H54 (cell line): Measurements from ENCODE around the gene GC.
"Not testable (repeated sequence)": the region's sequence is repeated elsewhere in the genome, so short reads cannot be mapped to it uniquely, and the experiment has no call there.

Experiments used
- DNase-seq: peaks from one replicate; pipeline ENCODE4 v3.0.0; 2011; ENCODE audit warnings: low spot score, mixed read lengths; ENCODE audit not compliant: insufficient read length
- FAIRE-seq: peaks from 3 replicates; lab custom pipeline; 2011; peaks lifted over from hg19 to GRCh38; lab: Jason Lieb, UNC
- POLR2A ChIP-seq: IDR thresholded peaks from 2 replicates; pipeline ENCODE4 v1.6.1; 2011; ENCODE audit warnings: low read depth, mild to moderate bottlenecking, low read length

GC gene

GRCh38 chr4:71783972-71784371 is at the start of gene GC:
Gene GC (minus strand): TSS chr4:71784079. CDS start chr4:71784018, 61 bp downstream.
- no peak for FAIRE-seq
- DNase-seq, result no peak
- TF ChIP-seq POLR2A, result no peak

GRCh38 chr4:71833232-71833900 is 49.5 kb upstream of the GC start:
- DNase-seq (no peak), FAIRE-seq (no peak)
- TF ChIP-seq POLR2A, result no peak

- TF ChIP-seq POLR2A, result no peak
- FAIRE-seq (no peak), DNase-seq (no peak)
Observed at GRCh38 chr4:71832049-71832448, 48.2 kb upstream of the GC start.

- TF ChIP-seq POLR2A, result no peak
- DNase-seq, result no peak
- FAIRE-seq, result no peak
Observed at GRCh38 chr4:71830497-71831190, 46.8 kb upstream of the GC start.

GRCh38 chr4:71828470-71828869 is 44.6 kb upstream of the GC start:
- DNase-seq, result no peak
- FAIRE-seq, result no peak
- TF ChIP-seq POLR2A, result no peak

GRCh38 chr4:71827826-71828225 is 43.9 kb upstream of the GC start:
- TF ChIP-seq POLR2A, result no peak
- no peak for FAIRE-seq
- no peak for DNase-seq

GRCh38 chr4:71816676-71817303 is 32.9 kb upstream of the GC start:
- FAIRE-seq, result no peak
- no peak for TF ChIP-seq POLR2A
- no peak for DNase-seq

- no peak for DNase-seq
- FAIRE-seq, result no peak
- TF ChIP-seq POLR2A, result no peak
Observed at GRCh38 chr4:71814433-71814832, 30.6 kb upstream of the GC start.

GRCh38 chr4:71809805-71810204 is 25.9 kb upstream of the GC start:
- FAIRE-seq, result not testable (repeated sequence)

GRCh38 chr4:71807469-71807868 is 23.6 kb upstream of the GC start:
- FAIRE-seq (no peak), DNase-seq (no peak)
- no peak for TF ChIP-seq POLR2A

More at GRCh38 chr4:71809805-71810204, 25.9 kb upstream of the GC start:
- not testable (repeated sequence) for DNase-seq

GRCh38 chr4:71805230-71805629 is 21.4 kb upstream of the GC start:
- not testable (repeated sequence) for FAIRE-seq, DNase-seq

GRCh38 chr4:71804017-71804697 is 20.3 kb upstream of the GC start:
- not testable (repeated sequence) for DNase-seq, FAIRE-seq

- no peak for TF ChIP-seq POLR2A
- FAIRE-seq, result no peak
- no peak for DNase-seq
Observed at GRCh38 chr4:71785959-71786358, 2.1 kb upstream of the GC start.

- no peak for TF ChIP-seq POLR2A
- DNase-seq (no peak), FAIRE-seq (no peak)
Observed at GRCh38 chr4:71784569-71785197, 804 bp upstream of the GC start.
